NCI-H2081 treated with DMSO at 0.1 percent for 48 hours (cell line): Measurements from ENCODE around the gene OCA2.

Experiments used
- DNase-seq: peaks from one replicate; lab custom pipeline; 2025; lab: John Stamatoyannopoulos, UW

The OCA2 gene

DNA sequence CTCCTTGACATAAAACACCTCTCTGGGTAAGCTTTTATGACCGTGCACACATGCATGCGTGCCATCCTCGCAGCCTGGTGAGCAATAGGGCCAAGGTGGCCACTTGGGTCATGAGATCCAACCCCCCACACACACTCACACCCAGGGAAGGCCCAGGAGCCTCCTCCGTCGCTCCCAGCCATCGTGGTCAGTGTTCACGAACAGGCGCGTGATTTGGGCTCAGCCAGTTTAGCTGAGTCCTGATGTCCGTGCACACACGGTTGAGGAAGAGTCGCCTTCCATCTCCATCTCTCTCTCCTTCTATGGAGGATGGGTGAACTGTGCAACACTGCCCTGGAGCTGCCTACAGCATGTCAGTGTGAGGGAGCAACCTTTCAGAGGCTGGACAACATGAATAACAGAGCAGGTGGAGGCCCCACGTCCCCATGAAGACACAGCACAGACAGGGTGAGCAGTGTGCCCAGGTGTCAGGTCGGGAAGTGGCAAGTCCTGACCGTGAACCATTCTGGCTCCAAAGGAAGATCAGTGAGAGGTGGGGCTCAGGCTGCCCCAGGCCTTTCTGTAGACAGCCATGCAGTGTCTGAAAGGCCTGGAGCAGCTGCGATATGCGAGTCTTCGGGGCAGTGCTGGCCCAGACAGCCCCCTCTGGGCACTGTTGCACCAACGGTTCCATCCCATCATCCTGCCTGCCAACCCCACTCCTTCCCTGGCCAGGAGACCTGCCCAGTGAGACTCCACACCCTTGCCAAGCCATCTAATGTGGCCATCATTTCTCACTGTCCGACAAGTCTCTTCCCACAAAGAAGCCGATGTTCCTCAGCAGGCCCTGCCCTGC, 253.4 kb downstream of the OCA2 start:
- DNase-seq = no peak

- no peak for DNase-seq
These were observed 255.0 kb downstream of the OCA2 start for GRCh38 chr15:27844018-27844666.

DNA sequence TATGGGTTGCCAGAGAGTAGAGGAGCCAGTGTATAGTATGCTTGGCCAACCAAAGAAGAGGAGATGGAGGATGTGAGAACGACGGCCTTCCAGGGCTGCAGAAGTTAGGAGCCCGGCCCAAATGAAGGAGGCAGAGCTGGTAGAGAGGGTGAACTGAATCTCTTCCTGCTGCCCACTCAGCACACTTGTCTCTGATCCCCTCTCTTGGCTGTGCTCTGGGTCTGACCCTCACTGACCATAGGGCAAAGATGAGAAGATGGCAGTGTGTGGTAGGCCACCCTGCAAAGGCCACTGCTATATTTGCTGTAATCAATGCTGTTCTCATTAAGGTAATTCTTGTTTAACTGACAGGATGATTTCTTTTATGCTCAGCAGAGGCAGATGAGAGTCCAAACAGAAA, 256.0 kb downstream of the OCA2 start:
- no peak for DNase-seq

DNA sequence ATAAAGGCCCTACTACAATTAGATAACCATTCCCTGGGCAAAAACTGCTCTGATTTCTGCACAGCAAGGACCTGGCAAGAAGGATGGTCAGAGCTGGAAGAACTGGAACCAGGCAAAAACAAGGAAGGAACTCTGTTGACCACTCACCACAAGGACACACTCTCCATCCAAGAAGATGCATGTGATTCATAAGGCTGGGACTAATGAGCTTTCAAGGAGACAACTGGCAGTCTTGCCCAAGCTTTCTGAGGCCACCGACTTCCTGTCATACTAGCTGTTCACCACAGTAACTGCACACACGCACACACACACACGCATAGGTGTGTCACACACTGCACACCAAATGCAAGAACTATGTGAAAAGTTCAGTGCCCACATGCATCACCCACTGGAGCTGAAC, 256.6 kb downstream of the OCA2 start:
- no peak for DNase-seq

- DNase-seq = no peak
These were observed 263.7 kb downstream of the OCA2 start for GRCh38 chr15:27835233-27835939.

- DNase-seq = no peak
These were observed 264.4 kb downstream of the OCA2 start for GRCh38 chr15:27834684-27835083.

GRCh38 chr15:27833974-27834373, 265.1 kb downstream of the OCA2 start:
- DNase-seq = no peak

DNA sequence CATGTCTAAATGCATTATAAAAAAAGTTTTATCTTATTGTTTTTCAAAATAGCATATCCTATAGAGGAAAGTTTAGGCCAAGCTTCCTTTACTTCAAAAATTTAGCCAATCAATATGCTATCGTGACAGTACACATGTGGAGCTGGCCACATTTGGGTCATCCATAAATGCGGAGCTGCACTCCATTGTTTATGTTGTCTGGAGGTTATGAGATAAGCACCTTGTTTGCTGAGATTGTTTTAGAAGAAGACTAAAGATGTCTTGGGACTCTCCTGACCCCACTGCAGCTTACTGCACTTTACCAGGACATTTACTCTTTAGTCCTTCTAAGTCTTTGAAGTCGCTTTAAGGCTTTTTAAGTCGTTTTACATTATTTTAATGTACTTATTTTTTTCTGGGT, 265.9 kb downstream of the OCA2 start:
- DNase-seq = no peak

- no peak for DNase-seq
These were observed 266.9 kb downstream of the OCA2 start for GRCh38 chr15:27832237-27832596.

DNA sequence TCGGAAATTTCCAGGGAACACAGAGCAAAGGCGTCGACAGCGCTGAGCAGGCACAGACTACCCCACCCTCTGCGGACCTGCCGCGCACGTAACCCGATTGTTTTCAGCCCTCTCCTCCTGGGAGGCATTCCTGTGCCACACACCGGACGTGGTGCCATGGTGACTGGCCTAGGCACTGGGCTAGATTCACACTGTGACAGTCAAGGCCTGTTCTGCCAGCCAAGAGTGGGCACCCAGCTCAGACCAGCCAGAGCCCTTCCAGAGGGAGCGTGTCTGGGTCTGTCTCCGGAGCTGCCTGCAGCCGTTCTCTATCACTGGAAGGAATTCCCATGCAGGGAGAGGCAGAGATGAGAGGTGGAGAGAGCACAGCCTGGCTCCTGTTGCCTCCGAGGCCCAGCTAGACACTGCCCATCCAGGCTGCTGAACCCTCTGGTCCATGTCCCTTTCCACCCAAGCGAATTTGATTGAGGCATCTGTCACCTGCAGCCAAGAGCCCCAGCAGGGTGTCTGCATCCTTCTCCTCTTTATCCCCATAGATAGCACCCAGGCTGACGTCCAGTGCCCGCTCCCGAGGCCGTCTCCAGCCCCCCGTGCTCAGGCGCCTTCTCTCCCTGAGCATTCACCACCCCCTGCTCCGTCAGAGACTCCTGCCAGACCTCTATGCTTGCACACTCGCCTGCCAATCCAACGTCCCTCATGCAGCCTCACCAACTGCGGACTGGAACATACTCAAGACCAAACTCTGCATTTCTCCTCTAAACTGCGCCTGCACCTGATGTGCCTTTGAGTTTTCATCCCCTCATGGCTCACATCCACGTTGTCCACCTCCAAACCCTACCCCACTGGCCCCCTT, 267.5 kb downstream of the OCA2 start:
- DNase-seq = no peak

DNA sequence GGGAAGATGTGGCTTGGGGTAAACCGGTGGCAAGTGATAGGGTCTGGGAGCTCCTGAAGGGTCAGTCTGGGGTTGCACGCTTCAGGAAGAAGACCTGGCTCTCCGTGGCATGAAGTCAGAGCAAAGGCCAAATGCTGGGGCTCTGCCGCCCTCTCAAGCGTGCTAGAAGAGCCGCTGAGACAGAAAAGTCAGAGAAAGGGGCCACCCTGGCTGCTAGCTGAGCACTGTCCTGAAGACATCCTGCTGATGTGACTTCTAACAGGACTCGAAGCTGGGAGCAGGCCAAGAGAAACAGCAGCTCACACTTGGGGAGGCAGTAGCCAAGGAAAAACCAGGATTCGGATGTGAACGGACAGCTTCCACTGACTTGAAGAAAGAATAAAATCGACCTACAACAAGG, 270.4 kb downstream of the OCA2 start:
- DNase-seq = no peak

DNA sequence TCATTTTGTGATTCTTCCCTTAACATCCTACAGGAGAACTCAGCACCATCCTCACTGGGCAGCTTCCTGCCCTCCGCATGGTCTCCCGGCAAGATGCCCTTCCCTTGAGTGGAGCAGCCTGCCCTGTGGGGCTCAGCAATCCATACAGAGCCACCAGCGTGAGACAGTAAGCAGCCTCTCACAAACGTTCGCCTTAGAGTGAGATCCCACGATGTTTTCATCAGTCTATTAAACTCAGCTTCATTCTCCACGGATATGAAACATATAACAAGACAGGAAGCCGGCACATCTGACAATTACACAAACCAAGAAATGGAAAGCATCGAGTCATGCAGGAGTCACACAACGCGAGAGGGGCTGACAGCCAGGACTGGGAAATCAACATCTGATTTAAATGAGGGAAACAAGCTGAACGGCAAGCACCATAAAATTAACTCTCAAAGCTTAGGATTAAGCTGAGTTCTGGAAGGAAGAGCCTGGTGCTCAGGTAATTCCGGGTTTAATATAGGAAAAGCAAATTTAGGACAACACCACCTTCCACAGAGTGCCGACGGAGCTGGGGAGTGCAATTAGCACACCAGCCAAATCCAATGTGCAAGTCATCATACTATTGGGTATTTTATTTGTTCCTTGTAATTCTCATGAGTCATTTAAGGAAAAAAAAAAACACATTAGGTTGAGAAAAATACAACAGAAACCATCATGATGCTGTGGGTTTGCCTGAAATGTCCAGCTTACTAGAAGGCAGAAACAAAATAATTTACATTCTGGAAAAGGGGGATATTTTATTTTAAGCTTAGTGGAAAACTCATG, 272.0 kb downstream of the OCA2 start:
- DNase-seq = no peak

GRCh38 chr15:27826411-27826810, 272.7 kb downstream of the OCA2 start:
- DNase-seq = no peak

DNA sequence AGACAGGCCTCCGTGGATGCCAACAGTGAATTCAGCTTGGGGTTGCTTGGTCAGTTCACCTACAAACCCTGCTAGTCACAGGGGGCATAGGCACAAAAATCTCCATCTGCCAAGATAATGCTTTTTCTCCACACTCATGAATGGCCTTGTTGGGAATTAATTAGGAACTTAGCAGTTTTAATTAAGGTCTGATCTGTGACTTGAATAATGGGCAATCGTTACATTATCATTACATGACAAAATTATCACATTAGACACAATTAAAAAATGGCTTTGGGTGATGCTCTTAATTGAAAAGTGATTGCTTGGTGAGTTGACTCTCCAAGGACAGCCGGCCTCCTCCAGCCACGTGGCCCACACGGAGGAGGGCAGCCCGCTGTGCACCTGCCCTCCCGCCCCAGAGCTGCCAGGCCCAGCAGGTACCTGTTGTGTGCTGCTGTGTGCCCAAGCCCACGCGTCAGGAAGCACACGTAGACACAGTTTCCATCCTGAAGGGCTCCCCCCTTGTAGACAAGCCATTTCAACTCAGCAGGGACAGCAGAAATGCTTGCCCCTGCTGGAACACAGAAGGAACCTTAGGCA, 274.2 kb downstream of the OCA2 start:
- no peak for DNase-seq

- DNase-seq = no peak
These were observed 277.8 kb downstream of the OCA2 start for GRCh38 chr15:27821273-27821672.

DNA sequence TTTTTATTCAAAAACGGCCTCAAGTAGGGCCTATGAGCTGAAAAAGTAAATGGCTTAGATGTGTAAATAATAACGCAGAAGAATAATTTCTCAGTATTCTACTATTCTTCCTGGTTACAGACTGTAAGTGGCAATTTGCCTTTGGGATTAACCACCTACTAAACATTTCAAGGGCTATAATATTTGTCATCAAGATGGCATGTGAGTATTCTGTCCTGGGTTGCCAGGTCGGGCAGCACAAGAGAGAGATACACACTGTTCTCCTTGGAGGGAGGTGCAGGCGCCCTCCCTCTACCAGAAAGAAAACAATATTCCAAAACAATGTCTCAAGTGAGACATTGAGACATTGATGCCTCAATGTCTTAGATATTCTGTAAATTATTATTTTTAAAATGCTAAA, 278.4 kb downstream of the OCA2 start:
- no peak for DNase-seq

GRCh38 chr15:27820232-27820631, 278.9 kb downstream of the OCA2 start:
- no peak for DNase-seq

DNA sequence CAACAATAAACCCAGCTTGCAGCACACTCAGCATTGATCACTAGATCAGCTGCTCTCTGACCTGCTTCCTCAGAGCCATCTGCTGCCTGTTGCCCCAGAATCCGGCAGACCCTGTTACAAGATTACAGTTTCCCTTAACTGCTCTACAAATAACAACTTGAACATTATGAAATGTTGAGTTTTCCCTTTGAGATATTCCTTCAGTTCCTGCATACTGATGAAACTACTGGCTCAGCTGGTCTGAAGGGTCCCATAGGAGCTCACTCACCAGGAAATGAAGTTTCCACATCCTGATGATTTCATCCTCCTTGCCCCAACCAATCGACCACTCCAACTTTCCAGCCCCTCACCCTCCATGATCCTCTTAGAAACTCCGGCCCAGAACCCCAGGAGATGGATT, 281.9 kb downstream of the OCA2 start:
- no peak for DNase-seq

DNA sequence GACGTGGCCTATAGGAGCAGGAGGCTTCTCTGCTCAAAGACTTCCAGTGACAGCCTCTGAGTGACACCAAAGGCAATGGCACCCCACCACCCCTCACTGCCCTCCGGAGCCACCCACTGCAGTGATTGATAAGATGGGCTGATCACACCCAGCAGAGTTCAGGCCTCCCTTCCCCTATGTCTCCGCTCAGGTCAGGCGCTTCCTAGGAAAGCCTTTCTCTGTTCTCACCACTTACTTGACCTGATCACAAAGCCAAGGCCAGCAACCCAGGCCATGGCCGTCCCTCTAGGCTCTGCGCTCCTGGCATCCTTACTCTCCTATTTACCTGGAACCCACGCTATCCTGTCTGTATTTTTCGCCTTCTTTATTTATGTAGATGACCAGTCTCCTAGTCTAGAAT, 282.3 kb downstream of the OCA2 start:
- DNase-seq = no peak

DNA sequence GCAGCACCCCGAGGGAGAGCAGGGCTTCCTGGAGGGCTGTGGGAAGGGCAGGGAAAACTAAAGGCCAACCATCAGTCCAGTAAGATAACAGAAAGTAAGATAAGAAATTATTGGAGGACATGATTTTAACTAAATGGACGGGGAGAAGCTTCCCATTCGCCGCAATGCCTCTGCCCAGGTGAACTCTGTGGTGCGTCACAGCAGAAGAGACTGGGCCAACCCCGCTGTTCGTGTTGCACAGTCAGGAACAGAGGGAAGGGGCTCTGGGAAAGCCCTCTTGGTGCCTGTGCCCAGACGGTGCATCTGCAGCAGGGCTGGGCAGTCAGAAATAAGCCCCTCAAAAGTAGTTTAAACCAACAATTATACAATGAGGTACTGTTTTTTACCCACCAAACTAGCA, 284.1 kb downstream of the OCA2 start:
- no peak for DNase-seq

- no peak for DNase-seq
These were observed 286.0 kb downstream of the OCA2 start for GRCh38 chr15:27813139-27813538.
